Heart left ventricle (tissue), 16 donors: ENCODE measurements around the gene AOC3. TPM values are rescaled to one million over a fixed set of nuclear protein-coding genes. Genes with fewer than 3 reads are reported as not detected.
"Not testable (repeated sequence)": the region's sequence is repeated elsewhere in the genome, so short reads cannot be mapped to it uniquely, and the experiment has no call there.

ENCODE experiments used
- ATAC-seq, 4 donors: fragments of 200-7000 bp; cut with Tn5 transposase; one replicate each; pipeline ENCODE4 v1.9.1; 2020 to 2022; ENCODE audit warnings: moderate library complexity in 4 of 4, mild to moderate bottlenecking in 3 of 4, moderate number of reproducible peaks in 1 of 4
- DNase-seq, 5 donors: peaks; one replicate each; pipeline ENCODE4 v3.0.0-alpha.2; 2020
- H3K27ac ChIP-seq, 12 donors: fragments of 200-600 bp; sonication (generic) in 4 of 12; one replicate each; pipeline versions ENCODE4 v1.5.0 to v1.8.0; 2016 to 2022; ENCODE audit warnings: mild to moderate bottlenecking in 2 of 12
- H3K27me3 ChIP-seq, 9 donors: fragments of 200-600 bp; sonication (generic) in 2 of 9; one replicate each; pipeline versions ENCODE4 v1.5.1 to v1.8.0; 2016 to 2022; ENCODE audit warnings: mild to moderate bottlenecking in 3 of 9
- H3K36me3 ChIP-seq, 9 donors: fragments of 200-600 bp; sonication (generic) in 2 of 9; one replicate each; pipeline versions ENCODE4 v1.5.0 to v1.8.0; 2018 to 2022; ENCODE audit warnings: mild to moderate bottlenecking in 2 of 9
- H3K4me1 ChIP-seq, 12 donors: fragments of 200-600 bp; sonication (generic) in 4 of 12; one replicate each; pipeline versions ENCODE4 v1.5.0 to v1.8.0; 2016 to 2022; ENCODE audit warnings: mild to moderate bottlenecking in 3 of 12
- H3K4me3 ChIP-seq, 12 donors: fragments of 200-600 bp; sonication (generic) in 4 of 12; one replicate each; pipeline versions ENCODE4 v1.5.0 to v1.8.0; 2017 to 2022; ENCODE audit warnings: mild to moderate bottlenecking in 9 of 12, moderate library complexity in 4 of 12
- H3K9me3 ChIP-seq, 12 donors: fragments of 200-600 bp; sonication (generic) in 4 of 12; one replicate each; pipeline versions ENCODE4 v1.5.0 to v1.8.0; 2016 to 2022; ENCODE audit warnings: mild to moderate bottlenecking in 1 of 12
- CTCF ChIP-seq, 12 donors: fragments of 200-600 bp; sonication (generic) in 4 of 12; IDR thresholded peaks; one replicate each; pipeline versions ENCODE4 v1.5.0 to v1.8.0; 2018 to 2022; ENCODE audit warnings: antibody characterized with exemption in 12 of 12, mild to moderate bottlenecking in 5 of 12
- POLR2A ChIP-seq, 2 donors: fragments of 450-650 bp; IDR thresholded peaks; one replicate each; pipeline ENCODE4 v1.6.1; 2017; ENCODE audit warnings: antibody characterized with exemption in 2 of 2, mild to moderate bottlenecking in 2 of 2, moderate library complexity in 2 of 2
- WGBS, 4 donors: extraction: QIAGEN DNeasy Blood & Tissue Kit in 2 of 4; methylation state at CpG; one replicate each; pipeline versions ENCODE4 v1.1.5 to v1.1.7; 2013 to 2018; 5-methylcytosine and 5-hydroxymethylcytosine counted together
- intact Hi-C, 10 donors: fragments of 100-400 bp; cut with DNase I; formaldehyde crosslinking; loops; one replicate each; pipeline versions ENCODE4 v1.11.1 to v1.14.2; 2022
- polyA plus RNA-seq, 2 donors: library from polyadenylated mRNA; stranded (reverse); fragments of 200-250 nt; gene quantifications; one replicate each; pipeline ENCODE4 v1.2.3, GENCODE V29; 2013
- total RNA-seq, 9 donors: library from RNA; depleted of rRNA in 2 of 9; stranded (reverse); fragments of >200 nt in 2 of 9; fragmentation: NEBNext Ultra II Directional in 3 of 9; extraction: Animal tissue kit (Norgen Biotek cat#: 25700) in 3 of 9; gene quantifications; one replicate each; pipeline versions ENCODE4 v1.1.0 to v1.2.4, GENCODE V29; 2016 to 2023
- donor health status: ischemic (EF 13 %, LVEDD 7.1; RV severe dilation, severe dysfunction).
- donor health status: healthy with polysubstance abuse.
- donor health status: DM: no; HTN: yes; CAD: no.
- donor health status: DM: no; HTN: no; CAD: no.
- donor health status: ischemic (EF 25% LVEDD 6.9; RV normal size, moderate dysfunction).
- donor health status: ischemic (EF 25% LVEDD 5.7; RV mildly dilated, moderate dysfunction).
- donor health status: healthy.
- donor health status: DM: yes; HTN: yes; CAD: no.
- donor health status: ischemic (EF 35%, LVEDD 5.7; RV mildly dilated, moderate dysfunction).
- donor health status: nonischemic (EF 11% LVEDD 7.7; RV severe dilation, severe dysfunction).
- donor health status: DM: yes; HTN: yes; CAD: no.
- donor health status: PGD.
- donor health status: ischemic (EF 29% LVEDD 5.4; RV normal size, mild dysfunction).
- donor health status: nonischemic (EF 23%, LVEDD 6.1; RV moderate dilation, normal function).

Gene AOC3
- total and polyA plus RNA-seq, 11 donors, result 3.9 to 55.4 (median 10.2) TPM

GRCh38 chr17:42846594-42847280 lies 4.3 kb upstream of the AOC3 start:
- no peak for DNase-seq
- Histone ChIP-seq H3K27me3 (no peaks in the 10 kb centered on the region), H3K4me1 (peaks cover 0 to 29% (median 10%) of the 10 kb centered on the region in 12 donors), H3K9me3 (no peaks in the 10 kb centered on the region), H3K36me3 (peaks cover 0 to 41% (median 38%) of the 10 kb centered on the region in 9 donors), H3K4me3 (no peak overlapping the region), H3K27ac (peak overlapping the region in 2 of 12 donors; percentile 24 to 27)
- ATAC-seq, result peak in 2 of 4 donors; percentile 28 to 46
- WGBS, 4 donors, result 62 to 69% (median 63%) methylated on average over 8 to 9 of the region's 9 CpGs
- no peak for TF ChIP-seq CTCF (IDR thresholded peaks at IDR 0.05)
- TF ChIP-seq POLR2A (IDR thresholded peaks at IDR 0.05), result no peak
- intact Hi-C loops, result loop anchor here in 1 of 10 donors (5.0 kb wide), 1 partner anchor 46 kb away; no protein-coding TSS in a partner anchor

GRCh38 chr17:42848093-42848492 lies 2.9 kb upstream of the AOC3 start:
- Histone ChIP-seq H3K4me1 (peaks cover 0 to 32% (median 10%) of the 10 kb centered on the region in 12 donors), H3K36me3 (peaks cover 0 to 28% (median 24%) of the 10 kb centered on the region in 9 donors), H3K27ac (no peak overlapping the region), H3K4me3 (no peak overlapping the region), H3K27me3 (no peaks in the 10 kb centered on the region), H3K9me3 (no peaks in the 10 kb centered on the region)
- intact Hi-C loops, result loop anchor here in 1 of 10 donors (5.0 kb wide), 1 partner anchor 44 kb away; no protein-coding TSS in a partner anchor
- DNase-seq (no peak), ATAC-seq (no peak)
- TF ChIP-seq POLR2A (IDR thresholded peaks at IDR 0.05) (no peak), CTCF (IDR thresholded peaks at IDR 0.05) (no peak)
- WGBS, 4 donors, result 91 to 97% (median 95%) methylated on average over 3 of the region's 3 CpGs

DNA sequence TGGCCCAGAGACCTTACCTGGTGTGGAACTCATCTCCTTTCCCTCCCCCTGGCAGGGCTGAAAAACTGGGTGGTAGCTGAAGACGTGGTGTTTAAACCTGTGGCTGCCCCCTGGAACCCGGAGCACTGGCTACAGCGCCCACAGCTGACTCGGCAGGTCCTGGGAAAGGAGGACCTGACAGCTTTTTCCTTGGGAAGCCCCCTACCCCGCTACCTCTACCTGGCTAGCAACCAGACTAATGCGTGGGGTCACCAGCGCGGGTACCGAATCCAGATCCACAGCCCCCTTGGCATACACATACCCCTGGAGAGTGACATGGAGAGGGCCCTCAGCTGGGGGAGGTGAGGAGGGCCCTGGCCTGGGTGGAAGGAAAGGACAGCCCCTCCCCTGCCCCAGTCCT lies 2.0 kb upstream of the AOC3 start:
- peaks cover 0 to 28% (median 9%) of the 10 kb centered on the region in 12 donors for H3K4me1 ChIP-seq
- H3K9me3 ChIP-seq, result no peaks in the 10 kb centered on the region
- intact Hi-C loops, result loop anchor here in 1 of 10 donors (5.0 kb wide), 1 partner anchor 43 kb away; no protein-coding TSS in a partner anchor
- DNase-seq (no peak), ATAC-seq (no peak)
- no peak overlapping the region for H3K27ac ChIP-seq
- no peak overlapping the region for H3K4me3 ChIP-seq
- TF ChIP-seq POLR2A (IDR thresholded peaks at IDR 0.05) (no peak), CTCF (IDR thresholded peaks at IDR 0.05) (no peak)
- H3K36me3 ChIP-seq, result peaks cover 0 to 18% (median 17%) of the 10 kb centered on the region in 9 donors
- WGBS, 4 donors, result 84 to 91% (median 90%) methylated on average over 4 to 9 of the region's 9 CpGs
- no peaks in the 10 kb centered on the region for H3K27me3 ChIP-seq

DNA sequence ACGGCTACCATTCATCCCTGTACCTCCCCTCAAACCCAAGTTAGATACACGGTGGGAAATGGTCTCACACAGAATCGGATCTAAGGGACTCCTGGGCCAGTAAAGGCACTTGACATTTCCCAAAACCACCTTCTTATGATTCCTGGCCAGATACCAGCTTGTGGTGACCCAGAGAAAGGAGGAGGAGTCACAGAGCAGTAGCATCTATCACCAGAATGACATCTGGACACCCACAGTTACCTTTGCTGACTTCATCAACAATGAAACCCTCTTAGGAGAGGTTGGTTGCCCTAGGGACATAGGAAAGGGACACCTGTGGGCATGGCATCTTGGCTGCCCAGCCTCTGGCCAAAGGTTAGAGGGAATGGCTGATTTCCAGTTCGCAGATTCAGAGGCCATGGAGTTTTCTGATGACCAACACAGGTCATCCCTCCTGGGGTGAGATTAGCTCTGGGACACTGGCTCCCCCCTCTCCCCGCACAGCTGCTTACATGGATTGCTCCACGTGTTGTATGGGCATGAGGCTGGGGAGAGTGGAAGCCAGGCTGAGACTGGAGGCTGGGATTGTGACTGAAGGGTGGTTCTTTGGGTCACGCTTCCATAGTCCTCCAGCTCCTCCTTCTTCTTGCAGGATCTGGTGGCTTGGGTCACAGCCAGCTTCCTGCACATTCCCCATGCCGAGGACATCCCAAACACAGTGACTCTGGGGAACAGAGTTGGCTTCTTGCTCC lies 1.4 kb upstream of the AOC3 start:
- TF ChIP-seq CTCF (IDR thresholded peaks at IDR 0.05) (no peak), POLR2A (IDR thresholded peaks at IDR 0.05) (no peak)
- intact Hi-C loops, result loop anchor here in 1 of 10 donors (5.0 kb wide), 1 partner anchor 43 kb away; no protein-coding TSS in a partner anchor
- Histone ChIP-seq H3K36me3 (peaks cover 0 to 12% (median 11%) of the 10 kb centered on the region in 9 donors), H3K9me3 (no peaks in the 10 kb centered on the region), H3K4me3 (peak overlapping the region in 3 of 12 donors; percentile 6 to 10 (median 8)), H3K27me3 (peaks cover 0 to under 1% (median 0%) of the 10 kb centered on the region in 9 donors), H3K4me1 (peaks cover 0 to 28% (median 9%) of the 10 kb centered on the region in 12 donors), H3K27ac (peak overlapping the region in 1 of 12 donors; percentile 85)
- 53 to 64% (median 58%) methylated on average over 8 of the region's 8 CpGs for WGBS, 4 donors
- ATAC-seq, result no peak
- peak in 1 of 5 donors; percentile 56 for DNase-seq

DNA sequence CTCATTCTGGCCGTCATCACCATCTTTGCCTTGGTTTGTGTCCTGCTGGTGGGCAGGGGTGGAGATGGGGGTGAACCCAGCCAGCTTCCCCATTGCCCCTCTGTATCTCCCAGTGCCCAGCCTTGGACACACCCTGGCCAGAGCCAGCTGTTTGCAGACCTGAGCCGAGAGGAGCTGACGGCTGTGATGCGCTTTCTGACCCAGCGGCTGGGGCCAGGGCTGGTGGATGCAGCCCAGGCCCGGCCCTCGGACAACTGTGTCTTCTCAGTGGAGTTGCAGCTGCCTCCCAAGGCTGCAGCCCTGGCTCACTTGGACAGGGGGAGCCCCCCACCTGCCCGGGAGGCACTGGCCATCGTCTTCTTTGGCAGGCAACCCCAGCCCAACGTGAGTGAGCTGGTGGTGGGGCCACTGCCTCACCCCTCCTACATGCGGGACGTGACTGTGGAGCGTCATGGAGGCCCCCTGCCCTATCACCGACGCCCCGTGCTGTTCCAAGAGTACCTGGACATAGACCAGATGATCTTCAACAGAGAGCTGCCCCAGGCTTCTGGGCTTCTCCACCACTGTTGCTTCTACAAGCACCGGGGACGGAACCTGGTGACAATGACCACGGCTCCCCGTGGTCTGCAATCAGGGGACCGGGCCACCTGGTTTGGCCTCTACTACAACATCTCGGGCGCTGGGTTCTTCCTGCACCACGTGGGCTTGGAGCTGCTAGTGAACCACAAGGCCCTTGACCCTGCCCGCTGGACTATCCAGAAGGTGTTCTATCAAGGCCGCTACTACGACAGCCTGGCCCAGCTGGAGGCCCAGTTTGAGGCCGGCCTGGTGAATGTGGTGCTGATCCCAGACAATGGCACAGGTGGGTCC lies 607 bp downstream of the AOC3 start:
- ATAC-seq (peak in 1 of 4 donors; percentile 5), DNase-seq (peak in 1 of 5 donors; percentile 28)
- H3K4me3 ChIP-seq, result peak overlapping the region in 11 of 12 donors; percentile 6 to 56 (median 39)
- intact Hi-C loops, H3K27me3 ChIP-seq, H3K9me3 ChIP-seq, H3K36me3 ChIP-seq: not testable (repeated sequence)
- H3K4me1 ChIP-seq, result peaks cover 0 to 30% (median 9%) of the 10 kb centered on the region in 12 donors
- WGBS, 4 donors, result 76 to 97% (median 80%) methylated on average over 5 to 25 of the region's 28 CpGs
- peak overlapping the region in 6 of 12 donors; percentile 23 to 85 (median 60) for H3K27ac ChIP-seq
